RPMI7951 (cell line): ENCODE data around the gene MTCH1. TPM values are rescaled to one million over a fixed set of nuclear protein-coding genes. Genes with fewer than 3 reads are reported as not detected.
"Not testable (repeated sequence)": the region's sequence is repeated elsewhere in the genome, so short reads cannot be mapped to it uniquely, and the experiment has no call there.

Source experiments
- DNase-seq: peaks from one replicate; pipeline ENCODE4 v3.0.0-alpha.2; 2012; ENCODE audit warnings: low read depth
- total RNA-seq: library from RNA; depleted of rRNA; stranded (reverse); fragments of >200 nt; shearing (Covaris generic); gene quantifications from 2 replicates; pipeline ENCODE4 v1.2.3, GENCODE V29; 2014

The MTCH1 gene
- total RNA-seq, 1 experiment from 2014 or later = 226 TPM

- DNase-seq = no peak
Measured at GRCh38 chr6:36954262-36954931, 31.6 kb downstream of the MTCH1 start, which contains the start of gene PI16. Gene PI16 (plus strand): TSS chr6:36954738. CDS start chr6:36954761, 23 bp downstream.

DNA sequence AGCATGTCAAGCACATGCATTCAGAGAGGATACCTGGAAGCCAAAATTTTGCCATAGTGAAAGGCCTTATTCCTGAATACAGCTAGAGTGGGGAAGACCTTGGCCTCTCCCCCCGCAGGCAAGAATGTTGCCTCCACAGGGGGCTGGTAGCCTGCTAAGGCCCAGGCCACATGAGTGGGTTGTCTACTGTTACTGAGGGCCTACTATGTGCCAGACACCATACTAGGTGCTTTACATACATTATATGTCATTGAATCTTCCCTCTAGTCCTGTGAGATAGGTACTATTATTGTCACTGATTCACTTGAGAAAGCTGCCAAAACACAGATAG lies 32.1 kb downstream of the MTCH1 start:
- no peak for DNase-seq

DNA sequence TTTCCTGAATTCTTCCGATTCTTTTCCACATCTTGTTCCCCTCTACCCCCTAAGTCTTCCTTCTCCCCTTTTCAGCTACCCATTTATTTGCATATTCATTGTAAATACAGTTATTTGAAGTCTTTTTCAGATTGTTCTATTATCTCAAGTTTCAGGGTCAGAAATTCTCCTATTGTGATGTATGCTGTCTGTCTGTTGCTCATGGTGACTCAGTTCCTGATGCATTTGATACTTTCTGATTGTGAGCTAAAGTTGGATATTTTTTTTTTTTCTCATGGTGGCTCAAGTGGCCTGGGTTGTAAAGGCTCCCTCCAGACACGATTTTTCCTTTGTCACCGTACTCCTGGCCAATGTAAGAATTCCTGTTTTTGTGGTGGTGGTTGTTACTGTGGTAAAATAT lies 36.4 kb downstream of the MTCH1 start:
- DNase-seq = peak; percentile 46

DNA sequence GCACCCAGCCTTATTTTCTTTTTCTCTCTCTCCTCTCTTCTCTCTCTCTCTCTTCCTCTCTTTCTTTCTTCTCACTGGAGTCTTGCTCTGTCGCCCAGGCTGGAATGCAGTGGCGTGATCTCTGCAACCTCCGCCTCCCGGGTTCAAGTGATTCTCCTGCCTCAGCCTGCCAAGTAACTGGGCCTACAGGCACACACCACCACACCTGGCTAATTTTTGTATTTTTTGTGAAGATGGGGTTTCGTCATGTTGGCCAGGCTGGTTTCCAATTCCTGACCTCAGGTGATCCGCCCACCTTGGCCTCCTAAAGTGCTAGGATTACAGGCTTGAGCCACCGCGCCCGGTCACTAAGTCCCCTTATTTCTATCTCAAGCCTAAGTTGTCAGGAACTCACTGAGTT lies 36.9 kb downstream of the MTCH1 start:
- not testable (repeated sequence) for DNase-seq

- DNase-seq = no peak
Measured at GRCh38 chr6:36947570-36948351, 38.2 kb downstream of the MTCH1 start.

DNA sequence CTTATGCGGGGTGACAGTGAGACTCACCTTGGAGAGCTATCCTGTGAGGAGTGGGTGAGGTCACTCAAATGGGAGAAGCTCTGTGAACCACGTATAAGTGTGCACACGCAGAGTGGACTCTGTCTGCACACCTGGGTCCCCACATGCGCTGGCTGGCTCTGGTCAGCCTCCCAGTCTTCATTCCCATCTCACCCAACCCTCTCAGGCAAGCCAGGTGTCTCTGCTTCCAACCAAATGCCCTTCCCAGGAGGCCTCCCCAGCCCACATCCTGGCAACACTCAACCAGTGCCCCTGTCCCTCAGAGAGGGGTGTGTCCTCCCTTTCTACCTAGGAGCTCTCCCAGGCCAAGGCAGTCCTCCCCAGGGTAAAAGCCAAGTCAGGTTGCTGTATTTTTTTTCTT lies 39.5 kb downstream of the MTCH1 start:
- DNase-seq = no peak

- DNase-seq = no peak
Measured at GRCh38 chr6:36945301-36945700, 40.7 kb downstream of the MTCH1 start.

GRCh38 chr6:36944650-36945049 lies 41.3 kb downstream of the MTCH1 start:
- DNase-seq = no peak

GRCh38 chr6:36942329-36942728 lies 43.7 kb downstream of the MTCH1 start:
- DNase-seq = not testable (repeated sequence)

- not testable (repeated sequence) for DNase-seq
Measured at GRCh38 chr6:36941561-36941960, 44.4 kb downstream of the MTCH1 start.

GRCh38 chr6:36940027-36940426 lies 46.0 kb downstream of the MTCH1 start:
- DNase-seq = no peak

- DNase-seq = not testable (repeated sequence)
Measured at GRCh38 chr6:36939005-36939404, 47.0 kb downstream of the MTCH1 start.

DNA sequence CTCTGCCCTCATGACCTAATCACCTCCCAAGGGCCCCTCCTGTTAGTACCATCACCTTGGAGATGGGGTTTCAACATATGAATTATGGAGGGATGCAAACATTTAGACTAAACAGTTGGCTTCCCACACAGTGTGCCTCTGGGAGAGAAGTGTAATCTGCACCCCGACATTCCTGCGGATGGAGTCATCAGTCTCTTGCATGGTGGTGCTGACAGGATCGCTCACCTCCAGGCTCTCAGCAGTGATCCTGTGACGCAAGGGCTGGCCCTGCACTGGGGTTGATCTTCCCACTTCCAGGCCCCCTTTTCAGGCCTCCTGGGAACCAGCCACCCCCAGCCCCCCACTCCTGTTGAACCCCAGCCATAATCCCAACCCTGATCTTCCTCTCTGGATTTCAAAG lies 47.5 kb downstream of the MTCH1 start:
- peak; percentile 53 for DNase-seq

DNA sequence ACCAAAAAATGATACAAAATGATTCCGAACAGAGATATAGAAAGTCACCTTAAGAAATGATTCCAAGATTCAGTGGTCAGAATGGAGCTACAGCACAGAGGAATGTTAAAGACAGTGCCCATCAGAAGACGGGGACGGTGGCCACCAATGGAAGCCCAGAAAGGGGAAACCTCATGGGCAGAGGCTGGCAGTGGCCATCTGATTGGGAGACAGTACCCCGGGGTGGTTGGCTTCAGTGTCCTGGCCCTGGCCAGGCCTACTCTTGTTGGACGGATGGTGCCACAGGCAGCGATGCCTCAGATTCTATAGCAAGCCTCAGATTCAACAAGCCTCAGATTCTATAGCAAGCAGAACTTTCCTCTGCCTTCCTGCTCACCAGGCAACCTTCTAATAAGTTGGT lies 48.1 kb downstream of the MTCH1 start:
- no peak for DNase-seq

GRCh38 chr6:36936824-36937223 lies 49.2 kb downstream of the MTCH1 start:
- DNase-seq = no peak

DNA sequence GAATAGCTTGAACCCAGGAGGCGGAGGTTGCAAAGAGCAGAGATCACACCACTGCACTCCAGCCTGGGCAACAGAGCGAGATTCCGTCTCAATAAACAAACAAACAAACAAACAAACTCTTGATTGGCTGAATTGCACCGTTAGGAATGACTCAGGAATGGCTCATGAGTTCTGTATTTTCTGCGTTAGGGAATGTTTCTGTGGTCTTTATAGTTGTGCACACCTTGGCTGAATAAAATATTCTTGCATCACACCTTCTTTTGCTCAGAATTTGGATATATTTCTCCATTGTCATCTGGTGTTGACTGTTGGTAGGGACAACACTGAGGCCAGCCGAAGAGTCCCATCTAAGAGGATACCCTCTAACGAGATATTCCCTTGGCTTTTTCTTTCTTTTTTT lies 51.1 kb downstream of the MTCH1 start:
- DNase-seq = no peak

DNA sequence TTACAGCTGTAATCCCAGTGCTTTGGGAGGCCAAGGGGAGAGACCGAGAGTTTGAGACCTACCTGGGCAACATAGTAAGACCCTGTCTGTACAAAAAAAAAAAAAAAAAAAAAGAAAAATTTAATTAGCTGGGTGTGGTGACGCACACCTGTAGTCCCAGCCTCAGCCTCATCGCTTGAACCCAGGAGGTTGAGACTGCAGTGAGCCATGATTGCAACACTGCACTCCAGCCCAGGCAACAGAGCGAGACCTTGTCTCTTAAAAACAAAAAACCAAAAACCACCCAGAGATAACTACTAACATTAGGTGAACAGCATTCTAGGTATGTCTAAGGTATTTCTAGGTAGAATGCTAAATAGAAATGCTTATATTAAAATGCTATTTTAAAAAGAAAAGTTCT lies 52.5 kb downstream of the MTCH1 start:
- DNase-seq = no peak

DNA sequence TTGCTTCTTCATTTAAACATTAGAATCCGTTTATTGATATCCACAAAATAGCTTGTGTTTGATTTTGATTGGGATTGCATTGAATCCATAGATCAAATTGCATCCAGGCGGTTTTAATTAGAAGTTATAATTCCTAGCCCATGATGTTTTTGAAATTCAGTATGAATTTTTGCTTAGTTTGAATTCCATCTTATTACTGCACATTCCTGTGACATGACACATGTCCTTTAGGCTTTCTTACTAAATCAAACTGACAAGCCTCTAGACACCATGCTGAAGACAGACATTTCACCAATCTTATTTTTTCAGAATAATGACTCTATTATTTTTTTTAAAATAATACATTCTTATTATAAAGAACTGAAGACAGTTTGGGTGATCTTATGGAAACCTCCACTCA lies 52.9 kb downstream of the MTCH1 start:
- DNase-seq = peak; percentile 34

- no peak for DNase-seq
Measured at GRCh38 chr6:36930483-36930882, 55.5 kb downstream of the MTCH1 start.

GRCh38 chr6:36929607-36930006 lies 56.4 kb downstream of the MTCH1 start:
- DNase-seq = no peak

DNA sequence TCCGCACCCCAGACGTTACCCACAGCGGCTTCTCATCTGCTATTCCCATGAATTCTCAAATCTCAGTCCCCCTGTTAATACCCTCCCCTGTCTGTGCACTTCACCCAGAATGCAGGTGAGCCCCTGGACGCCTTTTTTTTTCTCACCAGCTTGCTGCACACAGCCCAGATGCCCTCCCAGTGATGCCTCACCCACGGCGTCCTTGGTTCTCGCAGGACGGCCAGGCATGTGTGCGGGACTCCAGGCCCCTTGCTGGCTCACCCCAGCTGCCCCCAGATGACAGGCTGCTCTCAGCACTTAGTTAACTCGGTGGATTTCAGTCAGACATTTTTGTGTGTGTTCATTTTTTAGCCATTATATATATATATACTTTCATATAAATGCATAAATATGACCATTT lies 56.8 kb downstream of the MTCH1 start:
- DNase-seq = no peak

GRCh38 chr6:36928547-36928918 lies 57.5 kb downstream of the MTCH1 start:
- DNase-seq = no peak

GRCh38 chr6:36927691-36928546 lies 58.1 kb downstream of the MTCH1 start:
- no peak for DNase-seq
